ENCODE results near the gene CNGA3.

The CNGA3 gene

GRCh38 chr2:98308068-98308467 lies 38.2 kb upstream of the CNGA3 start:
- TF ChIP-seq CTCF (conservative IDR thresholded peaks at IDR 0.05; ENCODE audit: low read length) (no peak), EZH2phosphoT487 (IDR thresholded peaks at IDR 0.05; ENCODE audit: borderline replicate concordance) (no peak)
- no peaks in the 10 kb centered on the region for H4K20me1 ChIP-seq (ENCODE audit: insufficient read depth, low read length, poor library complexity, severe bottlenecking)
- no peaks in the 10 kb centered on the region for H3K36me3 ChIP-seq (ENCODE audit: insufficient read depth, low read length)
- no peak overlapping the region for H3K4me2 ChIP-seq (ENCODE audit: low read depth, low read length, poor library complexity, severe bottlenecking)
- no peak overlapping the region for H2AFZ ChIP-seq (ENCODE audit: low read length)
- no peaks in the 10 kb centered on the region for H3K4me1 ChIP-seq (ENCODE audit: insufficient read depth, low read length, poor library complexity, severe bottlenecking)
- H3K79me2 ChIP-seq (ENCODE audit: insufficient read depth, low read length): no peaks in the 10 kb centered on the region
- no peaks in the 10 kb centered on the region for H3F3A ChIP-seq (ENCODE audit: low read depth)
- no peaks in the 10 kb centered on the region for H3K27me3 ChIP-seq (ENCODE audit: insufficient read depth, low read length, poor library complexity, severe bottlenecking)
- H3K9me2 ChIP-seq (replicated peaks; ENCODE audit: low read depth, low read length): no peaks in the 10 kb centered on the region
- H3K4me3 ChIP-seq (ENCODE audit: low read length, poor library complexity, severe bottlenecking): no peak overlapping the region
- H3K9me3 ChIP-seq (ENCODE audit: insufficient read depth, low read depth, low read length): no peaks in the 10 kb centered on the region
- H3K9ac ChIP-seq (ENCODE audit: low read depth, low read length, poor library complexity, severe bottlenecking): no peak overlapping the region

GRCh38 chr2:98308532-98308931 lies 37.7 kb upstream of the CNGA3 start:
- Histone ChIP-seq H3K9me2 (replicated peaks; ENCODE audit: low read depth, low read length) (no peaks in the 10 kb centered on the region), H4K20me1 (ENCODE audit: insufficient read depth, low read length, poor library complexity, severe bottlenecking) (no peaks in the 10 kb centered on the region), H3K4me2 (ENCODE audit: low read depth, low read length, poor library complexity, severe bottlenecking) (no peak overlapping the region), H2AFZ (ENCODE audit: low read length) (no peak overlapping the region), H3K36me3 (ENCODE audit: insufficient read depth, low read length) (no peaks in the 10 kb centered on the region), H3K79me2 (ENCODE audit: insufficient read depth, low read length) (no peaks in the 10 kb centered on the region), H3K4me3 (ENCODE audit: low read length, poor library complexity, severe bottlenecking) (no peak overlapping the region), H3K27me3 (ENCODE audit: insufficient read depth, low read length, poor library complexity, severe bottlenecking) (no peaks in the 10 kb centered on the region), H3K9ac (ENCODE audit: low read depth, low read length, poor library complexity, severe bottlenecking) (no peak overlapping the region), H3K4me1 (ENCODE audit: insufficient read depth, low read length, poor library complexity, severe bottlenecking) (no peaks in the 10 kb centered on the region), H3K9me3 (ENCODE audit: insufficient read depth, low read depth, low read length) (no peaks in the 10 kb centered on the region), H3F3A (ENCODE audit: low read depth) (no peaks in the 10 kb centered on the region)
- no peak for TF ChIP-seq EZH2phosphoT487 (IDR thresholded peaks at IDR 0.05; ENCODE audit: borderline replicate concordance)
- no peak for TF ChIP-seq CTCF (conservative IDR thresholded peaks at IDR 0.05; ENCODE audit: low read length)

DNA sequence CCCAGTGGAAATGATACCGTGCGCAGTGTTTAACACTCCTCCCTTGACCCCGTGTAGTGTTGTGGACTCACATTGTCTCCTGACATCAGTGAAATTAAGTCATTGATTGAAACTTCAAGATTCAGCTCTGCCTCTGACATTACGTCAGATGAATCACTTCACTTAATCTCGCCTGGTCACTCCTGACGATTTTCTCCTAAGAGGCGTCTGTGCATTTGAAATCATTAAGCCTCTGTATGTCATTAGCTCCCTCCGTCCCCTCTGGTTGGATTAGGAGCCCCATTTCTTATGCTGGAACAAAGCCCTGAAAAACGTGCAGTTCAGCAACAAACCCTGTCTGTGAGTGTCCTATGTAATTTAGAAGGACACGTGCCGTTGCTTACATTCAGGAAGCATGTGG lies 36.7 kb upstream of the CNGA3 start:
- Histone ChIP-seq H3F3A (ENCODE audit: low read depth) (no peaks in the 10 kb centered on the region), H3K4me3 (ENCODE audit: low read length, poor library complexity, severe bottlenecking) (no peak overlapping the region), H2AFZ (ENCODE audit: low read length) (no peak overlapping the region), H4K20me1 (ENCODE audit: insufficient read depth, low read length, poor library complexity, severe bottlenecking) (no peaks in the 10 kb centered on the region), H3K79me2 (ENCODE audit: insufficient read depth, low read length) (no peaks in the 10 kb centered on the region), H3K9me3 (ENCODE audit: insufficient read depth, low read depth, low read length) (no peaks in the 10 kb centered on the region), H3K4me1 (ENCODE audit: insufficient read depth, low read length, poor library complexity, severe bottlenecking) (no peaks in the 10 kb centered on the region), H3K9ac (ENCODE audit: low read depth, low read length, poor library complexity, severe bottlenecking) (no peak overlapping the region), H3K9me2 (replicated peaks; ENCODE audit: low read depth, low read length) (no peaks in the 10 kb centered on the region), H3K4me2 (ENCODE audit: low read depth, low read length, poor library complexity, severe bottlenecking) (no peak overlapping the region), H3K36me3 (ENCODE audit: insufficient read depth, low read length) (no peaks in the 10 kb centered on the region), H3K27me3 (ENCODE audit: insufficient read depth, low read length, poor library complexity, severe bottlenecking) (no peaks in the 10 kb centered on the region)
- TF ChIP-seq EZH2phosphoT487 (IDR thresholded peaks at IDR 0.05; ENCODE audit: borderline replicate concordance): no peak
- TF ChIP-seq CTCF (conservative IDR thresholded peaks at IDR 0.05; ENCODE audit: low read length): no peak
